ENCODE data around the gene OTUB2. TPM values are rescaled to one million over a fixed set of nuclear protein-coding genes. Genes with fewer than 3 reads are reported as not detected.
"Not testable (repeated sequence)": the region's sequence is repeated elsewhere in the genome, so short reads cannot be mapped to it uniquely, and the experiment has no call there.

OTUB2 gene
- total RNA-seq, 1 experiment from 2014 or later: 3.0 TPM

DNA sequence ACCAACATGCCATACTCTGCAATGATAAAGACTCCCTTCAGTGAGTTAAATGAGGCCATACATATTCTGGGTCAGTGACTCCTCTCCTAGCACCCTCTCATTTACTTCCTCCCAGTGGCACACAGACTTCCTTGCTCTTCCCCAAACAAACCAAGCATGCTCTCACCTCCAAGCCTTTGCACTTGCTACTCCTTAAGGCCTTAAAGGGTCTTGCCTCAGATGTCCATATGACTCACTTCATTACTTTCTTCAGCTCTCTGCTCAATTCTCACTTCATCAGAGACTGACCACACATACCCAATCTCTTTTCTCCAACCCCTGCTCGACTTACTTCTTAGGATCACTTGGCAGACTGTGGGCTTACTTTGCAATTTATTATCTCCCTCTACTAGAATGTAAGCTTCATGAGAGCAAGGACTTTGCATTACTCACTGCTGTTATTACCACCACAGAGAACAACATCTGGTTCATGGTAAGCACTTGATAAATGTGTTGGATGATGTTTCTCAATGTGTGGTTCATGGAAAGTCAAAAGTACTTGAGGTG lies 32.1 kb downstream of the OTUB2 start:
- H3K27me3 ChIP-seq (ENCODE audit: control insufficient read depth, insufficient read depth, low read length): no peaks in the 10 kb centered on the region
- peaks cover 55% of the 10 kb centered on the region for H3K36me3 ChIP-seq (replicated peaks; ENCODE audit: control insufficient read depth, insufficient read depth, low read length)
- no peak overlapping the region for H3K4me3 ChIP-seq (ENCODE audit: insufficient read depth, low read depth, low read length)
- DNase-seq: no peak

DNA sequence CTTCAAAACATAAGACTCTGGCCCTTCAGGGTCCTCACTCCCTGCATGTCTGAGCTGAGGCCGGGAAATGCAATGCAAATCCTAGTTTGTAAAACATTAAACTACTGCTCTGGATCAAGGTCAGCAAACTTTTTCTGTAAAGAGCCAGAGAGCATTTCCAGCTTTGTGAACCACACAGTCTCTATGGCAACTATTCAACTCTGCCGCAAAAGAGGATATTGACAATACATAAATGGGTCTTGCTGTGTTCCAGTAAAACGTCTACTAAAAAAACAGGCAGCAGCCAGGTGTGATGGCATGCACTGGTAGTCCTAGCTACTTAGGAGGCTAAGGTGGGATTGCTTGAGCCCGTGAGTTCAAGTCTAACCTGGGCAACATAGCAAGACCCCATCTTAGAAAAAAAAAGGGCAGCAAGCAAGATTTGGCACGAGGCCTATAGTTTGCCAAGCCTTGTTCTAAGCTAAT lies 32.6 kb downstream of the OTUB2 start:
- H3K36me3 ChIP-seq (replicated peaks; ENCODE audit: control insufficient read depth, insufficient read depth, low read length): peaks cover 55% of the 10 kb centered on the region
- no peak overlapping the region for H3K4me3 ChIP-seq (ENCODE audit: insufficient read depth, low read depth, low read length)
- DNase-seq: no peak
- no peaks in the 10 kb centered on the region for H3K27me3 ChIP-seq (ENCODE audit: control insufficient read depth, insufficient read depth, low read length)

DNA sequence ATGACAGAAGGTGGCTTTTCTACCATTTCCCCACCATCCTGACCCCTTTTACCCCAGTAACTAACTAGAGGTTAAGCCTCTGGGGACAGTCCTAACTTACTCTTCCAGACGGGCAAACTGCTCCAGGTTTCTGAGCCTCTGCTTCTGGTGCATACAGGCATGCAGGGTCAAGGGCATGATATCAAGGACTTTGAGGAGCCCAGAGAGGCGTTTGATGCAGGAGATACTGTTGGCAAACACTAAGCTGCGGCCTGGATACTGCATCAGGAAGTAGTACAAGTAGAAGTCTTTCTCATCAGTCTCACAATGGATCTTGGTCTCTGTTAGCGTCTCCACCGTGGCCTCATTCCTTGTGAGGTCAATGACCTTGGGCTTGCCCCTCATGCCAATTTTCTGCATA lies 33.9 kb downstream of the OTUB2 start:
- Histone ChIP-seq H3K27me3 (ENCODE audit: control insufficient read depth, insufficient read depth, low read length) (no peaks in the 10 kb centered on the region), H3K4me3 (ENCODE audit: insufficient read depth, low read depth, low read length) (no peak overlapping the region), H3K36me3 (replicated peaks; ENCODE audit: control insufficient read depth, insufficient read depth, low read length) (peaks cover 44% of the 10 kb centered on the region)
- DNase-seq: no peak

DNA sequence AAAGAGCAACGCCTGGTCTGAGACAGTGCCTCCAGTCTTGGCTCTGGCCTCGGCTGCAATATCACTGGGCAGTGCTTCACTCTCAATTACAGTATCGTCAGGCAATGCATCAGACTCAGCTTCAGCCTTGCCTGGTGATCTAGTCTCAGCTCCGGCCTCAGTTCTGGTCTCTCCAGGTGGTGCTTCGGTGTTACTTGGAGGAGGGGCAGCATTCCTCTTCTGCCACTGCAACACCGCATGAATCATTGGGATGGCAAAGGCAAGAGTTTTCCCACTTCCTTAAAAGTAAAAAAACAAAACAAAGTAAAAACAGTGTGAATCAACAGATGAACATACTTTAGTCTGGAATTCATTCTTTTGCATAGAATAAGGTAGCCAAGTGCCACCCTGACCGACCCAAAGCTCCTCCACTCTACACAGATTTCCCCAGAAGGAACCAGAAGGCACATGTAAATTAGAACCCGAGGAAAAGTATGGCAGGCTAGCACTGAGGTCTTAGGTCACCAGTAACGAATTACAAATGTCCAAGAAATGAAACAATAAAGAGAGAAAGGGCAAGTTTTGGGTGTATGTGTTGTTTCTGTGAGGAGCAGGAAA lies 36.3 kb downstream of the OTUB2 start:
- no peak for DNase-seq
- no peak overlapping the region for H3K4me3 ChIP-seq (ENCODE audit: insufficient read depth, low read depth, low read length)
- no peaks in the 10 kb centered on the region for H3K27me3 ChIP-seq (ENCODE audit: control insufficient read depth, insufficient read depth, low read length)
- H3K36me3 ChIP-seq (replicated peaks; ENCODE audit: control insufficient read depth, insufficient read depth, low read length): peaks cover 35% of the 10 kb centered on the region

DNA sequence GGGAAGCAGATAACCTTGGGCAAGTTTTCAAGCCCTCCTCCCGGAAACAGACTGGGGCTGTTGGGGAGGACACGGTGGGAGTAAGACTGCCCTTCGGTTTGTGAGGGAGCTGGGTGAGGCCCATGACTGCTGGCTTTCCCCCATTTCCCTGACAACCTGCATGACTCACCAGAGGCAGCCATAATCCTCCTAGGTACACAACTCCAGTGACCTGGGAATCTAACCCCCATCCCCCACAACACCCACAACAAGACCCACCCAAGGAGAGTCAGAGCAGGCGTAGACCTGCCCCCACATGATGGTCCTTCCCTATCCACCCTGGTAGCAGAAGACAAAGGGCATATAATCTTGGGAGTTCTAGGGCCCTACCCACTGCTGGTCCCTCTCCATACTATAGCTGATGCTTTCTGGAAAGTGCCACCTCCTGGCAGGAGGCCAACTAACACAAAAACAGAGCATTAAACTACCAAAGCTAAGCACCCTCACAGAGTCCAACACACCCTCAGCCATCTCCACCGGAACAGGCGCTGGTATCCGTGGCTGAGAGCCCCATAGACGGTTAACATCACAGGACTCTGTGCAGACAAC lies 40.0 kb downstream of the OTUB2 start:
- DNase-seq: no peak
- Histone ChIP-seq H3K4me3 (ENCODE audit: insufficient read depth, low read depth, low read length) (no peak overlapping the region), H3K36me3 (replicated peaks; ENCODE audit: control insufficient read depth, insufficient read depth, low read length) (peaks cover 5% of the 10 kb centered on the region), H3K27me3 (ENCODE audit: control insufficient read depth, insufficient read depth, low read length) (no peaks in the 10 kb centered on the region)

DNA sequence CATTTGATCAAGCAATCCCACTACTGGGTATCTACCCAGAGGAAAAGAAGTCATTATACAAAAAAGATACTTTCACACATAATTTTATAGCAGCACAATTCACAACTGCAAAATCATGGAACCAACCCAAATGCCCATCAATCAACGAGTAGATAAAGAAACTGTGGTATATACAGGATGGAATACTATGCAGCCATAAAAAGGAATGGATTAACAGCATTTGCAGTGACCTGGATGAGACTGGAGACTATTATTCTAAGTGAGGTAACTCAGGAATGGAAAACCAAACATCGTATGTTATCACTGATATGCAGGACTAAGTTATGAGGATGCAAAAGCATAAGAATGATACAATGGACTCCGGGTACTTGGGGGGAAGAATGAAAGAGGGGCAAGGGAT lies 45.9 kb downstream of the OTUB2 start:
- not testable (repeated sequence) for DNase-seq; H3K27me3 ChIP-seq (ENCODE audit: control insufficient read depth, insufficient read depth, low read length); H3K4me3 ChIP-seq (ENCODE audit: insufficient read depth, low read depth, low read length); H3K36me3 ChIP-seq (replicated peaks; ENCODE audit: control insufficient read depth, insufficient read depth, low read length)

DNA sequence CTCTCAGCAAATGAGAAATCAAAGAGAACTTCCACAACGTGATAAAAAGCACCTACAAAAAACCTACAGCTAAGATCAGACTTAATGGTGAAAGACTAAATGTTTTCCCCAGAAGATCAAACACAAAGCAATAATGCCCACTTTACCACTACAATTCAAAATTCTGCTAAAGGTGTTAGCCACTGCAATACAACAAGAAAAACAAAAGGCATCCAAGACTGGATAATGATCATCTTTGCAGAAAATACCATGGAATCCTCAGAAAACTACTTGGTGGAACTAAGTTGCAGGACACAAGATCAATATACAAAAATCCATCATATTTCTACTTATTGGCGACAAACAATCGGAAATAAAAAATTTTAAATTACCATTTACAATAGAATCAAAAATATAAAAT lies 48.4 kb downstream of the OTUB2 start:
- Histone ChIP-seq H3K4me3 (ENCODE audit: insufficient read depth, low read depth, low read length) (no peak overlapping the region), H3K27me3 (ENCODE audit: control insufficient read depth, insufficient read depth, low read length) (no peaks in the 10 kb centered on the region), H3K36me3 (replicated peaks; ENCODE audit: control insufficient read depth, insufficient read depth, low read length) (peaks cover 8% of the 10 kb centered on the region)
- DNase-seq: no peak

DNA sequence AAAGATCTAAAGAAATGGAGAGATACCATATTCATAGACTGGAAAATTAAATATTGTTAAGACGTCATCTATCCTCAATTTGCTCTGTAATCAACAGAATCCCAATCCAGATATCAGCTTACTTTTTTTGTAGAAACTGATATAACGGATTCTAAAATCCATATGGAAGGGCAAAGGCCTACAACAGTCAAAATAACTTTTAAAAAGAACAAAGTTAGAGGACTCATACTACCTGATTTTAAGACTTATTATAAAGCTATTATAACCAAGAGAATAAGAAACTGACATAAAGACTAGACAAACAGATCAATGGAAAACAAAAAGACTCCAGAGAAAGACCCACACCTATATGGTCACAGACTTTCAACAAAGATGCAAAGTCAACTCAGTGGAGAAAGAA lies 48.9 kb downstream of the OTUB2 start:
- Histone ChIP-seq H3K36me3 (replicated peaks; ENCODE audit: control insufficient read depth, insufficient read depth, low read length) (peaks cover 8% of the 10 kb centered on the region), H3K27me3 (ENCODE audit: control insufficient read depth, insufficient read depth, low read length) (no peaks in the 10 kb centered on the region), H3K4me3 (ENCODE audit: insufficient read depth, low read depth, low read length) (no peak overlapping the region)
- DNase-seq: no peak

DNA sequence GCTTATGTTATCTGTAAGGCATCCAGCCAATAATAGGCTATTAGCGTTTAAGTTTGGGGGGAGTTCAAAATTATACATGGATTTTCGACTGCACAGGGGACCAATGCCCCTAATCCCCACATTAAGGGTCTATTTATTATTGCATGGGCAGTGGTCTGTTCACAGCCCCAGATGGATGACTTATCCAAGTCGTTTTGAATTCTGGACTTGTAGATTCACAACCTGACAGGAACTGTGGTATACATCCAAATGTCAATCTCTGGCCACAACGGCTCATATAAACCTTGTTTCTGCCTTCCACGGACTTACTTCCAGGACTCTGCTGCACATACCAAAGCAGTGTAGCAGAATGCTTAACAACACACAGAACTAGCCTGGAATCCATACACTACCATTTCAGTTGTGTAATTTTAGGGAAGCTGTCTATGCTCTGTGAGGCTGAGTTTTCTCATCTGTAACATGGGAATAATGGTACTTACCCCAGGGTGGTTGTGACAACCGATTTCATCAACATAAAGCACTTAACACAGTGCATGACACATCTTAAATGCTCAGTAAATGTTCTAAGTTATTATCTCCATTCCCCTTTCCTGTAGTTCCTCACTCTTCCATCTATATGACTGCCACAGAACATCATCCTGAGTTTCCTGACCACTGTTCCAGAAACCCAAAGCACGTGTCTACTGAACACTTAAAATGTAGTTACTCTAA lies 51.1 kb downstream of the OTUB2 start:
- no peak overlapping the region for H3K4me3 ChIP-seq (ENCODE audit: insufficient read depth, low read depth, low read length)
- no peaks in the 10 kb centered on the region for H3K27me3 ChIP-seq (ENCODE audit: control insufficient read depth, insufficient read depth, low read length)
- peaks cover 8% of the 10 kb centered on the region for H3K36me3 ChIP-seq (replicated peaks; ENCODE audit: control insufficient read depth, insufficient read depth, low read length)
- DNase-seq: no peak

DNA sequence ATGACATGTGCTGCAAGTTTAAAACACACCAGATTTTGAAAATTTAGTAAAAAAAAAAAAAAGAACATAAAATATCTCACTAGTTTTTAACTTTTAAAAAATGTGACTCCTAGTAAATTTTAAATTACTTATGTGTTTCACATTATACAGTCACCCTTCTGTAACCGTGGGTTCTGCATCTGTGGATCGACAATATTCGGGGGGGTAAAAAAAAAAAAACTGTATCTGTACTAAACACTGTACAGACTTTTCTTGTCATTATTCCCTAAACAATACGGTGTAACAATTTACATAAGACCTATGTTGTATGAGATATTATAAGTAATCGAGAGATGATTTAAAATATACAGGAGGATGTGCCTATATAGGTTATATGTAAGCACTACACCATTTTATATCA lies 51.7 kb downstream of the OTUB2 start:
- H3K36me3 ChIP-seq (replicated peaks; ENCODE audit: control insufficient read depth, insufficient read depth, low read length): peaks cover 8% of the 10 kb centered on the region
- no peak for DNase-seq
- no peaks in the 10 kb centered on the region for H3K27me3 ChIP-seq (ENCODE audit: control insufficient read depth, insufficient read depth, low read length)
- no peak overlapping the region for H3K4me3 ChIP-seq (ENCODE audit: insufficient read depth, low read depth, low read length)

DNA sequence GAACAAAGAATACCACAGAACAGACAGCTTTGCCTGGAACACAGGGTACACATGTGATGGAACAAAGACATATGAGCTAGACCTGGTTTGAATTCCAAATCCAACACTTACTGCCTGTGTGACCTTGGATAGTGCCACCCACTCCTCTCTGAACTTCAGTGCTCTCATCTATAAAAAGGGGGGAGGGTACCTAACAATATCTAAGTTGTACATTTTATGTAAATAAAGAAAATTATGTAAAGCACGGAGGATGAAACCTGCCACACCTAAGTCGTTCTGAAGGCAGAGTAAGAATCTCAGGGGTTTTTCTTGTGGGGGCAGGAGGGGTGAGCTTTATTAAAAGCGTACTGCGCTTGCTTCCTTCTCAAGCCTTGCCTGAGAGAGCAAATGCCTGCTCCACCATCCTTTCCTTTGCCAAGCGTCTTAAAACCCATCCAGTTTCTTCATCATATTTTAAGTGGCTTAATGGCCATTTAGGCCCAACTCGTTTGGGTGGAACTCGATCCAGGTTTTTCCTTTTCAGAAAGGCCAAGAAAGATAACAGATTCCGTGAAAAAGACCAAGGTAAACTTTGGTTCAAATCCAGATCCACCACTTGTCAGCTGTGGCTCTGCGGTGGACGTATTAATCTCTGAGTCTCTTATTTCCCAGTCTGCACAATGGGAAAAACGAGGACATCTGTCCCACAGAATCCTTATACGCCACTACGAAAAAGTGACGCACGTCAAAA lies 53.9 kb downstream of the OTUB2 start:
- Histone ChIP-seq H3K4me3 (ENCODE audit: insufficient read depth, low read depth, low read length) (peak overlapping the region; percentile 96), H3K36me3 (replicated peaks; ENCODE audit: control insufficient read depth, insufficient read depth, low read length) (peaks cover 8% of the 10 kb centered on the region), H3K27me3 (ENCODE audit: control insufficient read depth, insufficient read depth, low read length) (no peaks in the 10 kb centered on the region)
- DNase-seq: no peak

DNA sequence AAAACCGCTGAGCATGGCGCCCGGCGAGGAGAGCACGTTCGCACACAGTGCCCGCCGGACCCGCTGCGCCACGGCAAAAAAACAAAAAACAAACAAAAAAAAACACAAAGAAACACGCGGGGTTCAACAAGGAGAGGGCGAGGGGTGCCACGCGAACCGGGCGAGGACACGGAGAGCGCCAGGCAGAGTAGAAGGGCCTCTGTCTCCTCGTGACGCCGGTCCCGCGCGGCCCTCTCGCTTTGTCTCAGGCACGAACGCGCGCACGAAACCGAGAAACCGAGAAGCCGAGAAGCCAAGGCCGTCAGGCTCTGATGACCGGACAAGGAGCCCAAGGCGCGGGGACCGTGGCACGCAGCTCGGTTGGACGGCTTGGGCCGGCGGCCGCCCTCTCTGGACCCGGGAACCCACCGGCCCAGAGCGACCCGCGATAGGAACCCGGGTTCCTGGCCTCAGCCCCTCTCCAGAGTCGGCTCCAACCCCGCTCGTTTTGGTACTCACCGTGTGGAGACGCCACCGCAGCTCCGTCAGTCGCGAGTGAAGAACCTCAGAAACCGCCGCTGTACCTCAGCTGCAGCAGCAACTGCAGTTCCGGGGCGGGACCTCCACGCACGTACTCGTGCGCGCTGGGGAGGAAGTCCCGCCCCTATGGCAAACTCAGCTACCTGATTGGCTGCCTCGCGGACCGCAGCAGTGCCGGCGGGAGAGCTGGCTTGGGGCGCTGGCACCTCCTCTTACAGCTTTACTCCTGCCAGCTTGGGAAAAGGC lies 54.7 kb downstream of the OTUB2 start, which contains the start of the genes DDX24 and IFI27L1:
DDX24 (minus strand) TSS at position 582 of the 765 bp plus-strand sequence. CDS start 1,460 bp downstream, outside the sequence.
IFI27L1 (plus strand) TSS at position 690 of the 765 bp plus-strand sequence. CDS start 15,628 bp downstream, outside the sequence.
- Histone ChIP-seq H3K27me3 (ENCODE audit: control insufficient read depth, insufficient read depth, low read length) (no peaks in the 10 kb centered on the region), H3K36me3 (replicated peaks; ENCODE audit: control insufficient read depth, insufficient read depth, low read length) (peaks cover 8% of the 10 kb centered on the region), H3K4me3 (ENCODE audit: insufficient read depth, low read depth, low read length) (peak within 1 kb of the TSS; percentile 96)
- peak; percentile 97 for DNase-seq

DNA sequence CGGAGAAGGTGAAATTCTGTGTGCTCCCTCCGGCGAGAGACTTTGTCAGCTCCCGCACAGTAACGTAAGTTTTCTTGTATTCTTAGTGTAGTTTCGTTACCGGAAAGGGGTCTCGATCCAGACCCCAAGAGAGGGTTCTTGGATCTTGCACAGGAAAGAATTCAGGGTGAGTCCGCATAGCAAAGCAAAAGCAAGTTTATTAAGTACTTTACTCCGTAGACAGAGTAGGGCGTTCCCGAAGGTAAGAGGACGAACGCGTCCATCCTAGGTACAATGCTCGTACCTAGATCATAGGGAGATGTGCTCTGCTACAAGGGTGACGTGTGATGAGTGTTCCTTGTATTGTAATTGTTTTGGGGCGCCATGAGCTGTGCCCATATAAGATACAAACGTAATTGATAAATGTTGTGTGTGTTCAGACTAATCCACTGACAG lies 55.3 kb downstream of the OTUB2 start:
- H3K36me3 ChIP-seq (replicated peaks; ENCODE audit: control insufficient read depth, insufficient read depth, low read length): peaks cover 8% of the 10 kb centered on the region
- H3K4me3 ChIP-seq (ENCODE audit: insufficient read depth, low read depth, low read length): peak overlapping the region; percentile 96
- DNase-seq: no peak
- no peaks in the 10 kb centered on the region for H3K27me3 ChIP-seq (ENCODE audit: control insufficient read depth, insufficient read depth, low read length)

DNA sequence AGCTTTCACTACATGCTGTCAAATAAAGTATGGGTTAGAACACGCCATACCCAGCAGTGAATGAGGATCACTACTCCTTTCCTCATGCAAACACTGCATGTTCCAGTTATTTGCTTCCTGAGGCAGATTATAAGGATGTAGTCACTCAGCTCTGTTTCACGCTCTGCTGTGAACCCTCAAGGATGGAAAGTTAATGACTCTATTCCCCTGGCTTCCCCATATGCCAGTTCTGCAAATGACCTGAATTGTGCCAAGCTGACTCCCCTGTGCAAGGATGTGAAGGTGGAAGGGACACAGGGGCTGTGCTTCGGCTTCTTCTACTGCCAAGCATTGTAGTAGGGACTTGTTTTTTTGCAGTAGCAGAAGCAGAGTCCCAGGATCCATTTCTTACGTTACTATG lies 61.8 kb downstream of the OTUB2 start:
- H3K36me3 ChIP-seq (replicated peaks; ENCODE audit: control insufficient read depth, insufficient read depth, low read length): no peaks in the 10 kb centered on the region
- DNase-seq: no peak
- no peaks in the 10 kb centered on the region for H3K27me3 ChIP-seq (ENCODE audit: control insufficient read depth, insufficient read depth, low read length)
- no peak overlapping the region for H3K4me3 ChIP-seq (ENCODE audit: insufficient read depth, low read depth, low read length)
